HepG2 (cell line): ENCODE data around the gene DHX57. TPM values are rescaled to one million over a fixed set of nuclear protein-coding genes. Genes with fewer than 3 reads are reported as not detected.

Experiments
- ATAC-seq: fragments of 200-7000 bp; cut with Tn5 transposase; 3 replicates; pipeline ENCODE4 v1.9.1; 2020; ENCODE audit warnings: mild to moderate bottlenecking, moderate library complexity
- Bru-seq: library from RNA; stranded (reverse); fragments of 400-500 nt; gene quantifications from one replicate; lab custom pipeline; 2021; lab: Mats Ljungman, UMichigan
- BruChase-seq, 2 experiments: library from RNA; stranded (reverse); fragments of 400-500 nt; gene quantifications; one replicate each; lab custom pipeline; 2021; lab: Mats Ljungman, UMichigan
- BruUV-seq: library from RNA; stranded (reverse); fragments of 400-500 nt; replicated peaks from 2 replicates; lab custom pipeline; 2021; lab: Mats Ljungman, UMichigan
- CTCF ChIA-PET: fragments of 300-600 bp; formaldehyde crosslinking; extraction: SDS; loops from one replicate; lab custom pipeline; 2021; ENCODE audit warnings: low total read pairs, inconsistent platforms, low intra/inter-chr PET ratio; lab: Yijun Ruan, JAX
- POLR2A ChIA-PET: fragments of 350-600 bp; sonication (Branson Sonifier 250); formaldehyde crosslinking; loops from one replicate; lab custom pipeline; 2020; ENCODE audit warnings: antibody characterized with exemption, inconsistent platforms; lab: Yijun Ruan, JAX
- DNase-seq: peaks from one replicate; pipeline ENCODE4 v3.0.0-alpha.2; 2015; ENCODE audit warnings: low spot score
- FAIRE-seq: peaks from 3 replicates; lab custom pipeline; 2011; peaks lifted over from hg19 to GRCh38; lab: Jason Lieb, UNC
- H2AFZ ChIP-seq: one replicate; pipeline ENCODE4 v1.6.1; 2011; ENCODE audit warnings: low read length, inconsistent platforms
- H3K27ac ChIP-seq: fragments of 300-600 bp; 3 replicates; pipeline ENCODE4 v1.8.0; 2011; ENCODE audit warnings: mixed run types, mild to moderate bottlenecking, mixed read lengths, low read length, inconsistent platforms; ENCODE audit not compliant: insufficient read depth; ENCODE audit errors: extremely low read length
- H3K27me3 ChIP-seq, 2 experiments: fragments of 200-600 bp in 1 of 2; 2 replicates in 1 of 2; 3 replicates in 1 of 2; pipeline versions ENCODE4 v1.6.0 to v1.8.0; 2011; ENCODE audit warnings: low read length in 2 of 2, mild to moderate bottlenecking in 2 of 2, moderate library complexity in 2 of 2, inconsistent platforms in 1 of 2; ENCODE audit not compliant: insufficient read depth in 2 of 2, control insufficient read depth in 1 of 2
- H3K36me3 ChIP-seq, 2 experiments: fragments of 200-600 bp in 1 of 2; replicated peaks in 1 of 2; 2 replicates in 1 of 2; 3 replicates in 1 of 2; pipeline versions ENCODE4 v1.5.1 to v1.8.0; 2011; ENCODE audit warnings: low read length in 2 of 2, inconsistent platforms in 1 of 2; ENCODE audit not compliant: insufficient read depth in 2 of 2, control insufficient read depth in 1 of 2
- H3K4me1 ChIP-seq: 2 replicates; pipeline ENCODE4 v1.5.1; 2012; ENCODE audit warnings: low read length, inconsistent platforms; ENCODE audit not compliant: insufficient read depth
- H3K4me2 ChIP-seq: 2 replicates; pipeline ENCODE4 v1.6.0; 2011; ENCODE audit warnings: low read depth, low read length, inconsistent platforms
- H3K4me3 ChIP-seq, 3 experiments: fragments of 200-600 bp in 1 of 3; sonication (generic), shearing (Covaris generic) in 1 of 3; replicated peaks in 1 of 3; 2 replicates each; pipeline ENCODE4 v1.5.1; 2011 to 2016; ENCODE audit warnings: low read length in 3 of 3, inconsistent platforms in 2 of 3, low read depth in 2 of 3, mild to moderate bottlenecking in 2 of 3, control low read depth in 1 of 3, mixed read lengths in 1 of 3; ENCODE audit not compliant: insufficient read depth in 1 of 3
- H3K79me2 ChIP-seq: one replicate; pipeline ENCODE4 v1.6.1; 2011; ENCODE audit warnings: low read length, inconsistent platforms; ENCODE audit not compliant: insufficient read depth
- H3K9ac ChIP-seq: 2 replicates; pipeline ENCODE4 v1.6.0; 2011; ENCODE audit warnings: mild to moderate bottlenecking, low read depth, low read length, inconsistent platforms; ENCODE audit not compliant: insufficient read depth
- H3K9me3 ChIP-seq: 2 replicates; pipeline ENCODE4 v1.5.1; 2012; ENCODE audit warnings: mild to moderate bottlenecking, low read length
- H4K20me1 ChIP-seq: 2 replicates; pipeline ENCODE4 v1.6.0; 2011; ENCODE audit warnings: inconsistent platforms, mild to moderate bottlenecking, low read length, moderate library complexity; ENCODE audit not compliant: insufficient read depth
- ATF4 ChIP-seq, 2 experiments: fragments of 450-650 bp in 1 of 2; sonication (generic) in 1 of 2; formaldehyde crosslinking; IDR thresholded peaks; 2 replicates each; pipeline versions ENCODE4 v1.5.0 to v1.8.0; 2020 to 2022; ENCODE audit warnings: mild to moderate bottlenecking in 1 of 2, missing genetic modification reagents in 1 of 2
- CEBPZ ChIP-seq: IDR thresholded peaks from 2 replicates; pipeline ENCODE4 v1.6.1; 2012; ENCODE audit warnings: low read length, improper control_type of control experiment
- GLMP ChIP-seq: sonication (generic); formaldehyde crosslinking; IDR thresholded peaks from 2 replicates; pipeline ENCODE4 v1.9.0; 2021; ENCODE audit warnings: missing genetic modification reagents, mild to moderate bottlenecking, borderline replicate concordance
- GPBP1L1 ChIP-seq: sonication (generic); formaldehyde crosslinking; IDR thresholded peaks from 2 replicates; pipeline ENCODE4 v1.5.0; 2020; ENCODE audit warnings: mild to moderate bottlenecking, missing genetic modification reagents
- YEATS2 ChIP-seq: sonication (generic); formaldehyde crosslinking; IDR thresholded peaks from 2 replicates; pipeline ENCODE4 v1.4.0; 2020; ENCODE audit warnings: missing genetic modification reagents, borderline replicate concordance
- ZBTB8A ChIP-seq: sonication (generic); formaldehyde crosslinking; IDR thresholded peaks from 2 replicates; pipeline ENCODE4 v1.4.0; 2020; ENCODE audit warnings: mild to moderate bottlenecking, low read depth, missing genetic modification reagents, borderline replicate concordance
- ZFP62 ChIP-seq: sonication (generic); formaldehyde crosslinking; IDR thresholded peaks from 2 replicates; pipeline ENCODE4 v1.4.0; 2020; ENCODE audit warnings: missing genetic modification reagents
- ZNF331 ChIP-seq: sonication (generic); formaldehyde crosslinking; IDR thresholded peaks from 2 replicates; pipeline ENCODE4 v1.4.0; 2020; ENCODE audit warnings: missing genetic modification reagents
- ZNF547 ChIP-seq: sonication (generic); formaldehyde crosslinking; IDR thresholded peaks from 2 replicates; pipeline ENCODE4 v1.5.1; 2020; ENCODE audit warnings: mild to moderate bottlenecking, missing genetic modification reagents
- WGBS: methylation state at CpG from one replicate; pipeline ENCODE4 v1.1.6; 2017; ENCODE audit warnings: low lambda C conversion rate; 5-methylcytosine and 5-hydroxymethylcytosine counted together
- in situ Hi-C: cut with HindIII; loops from 2 replicates; pipeline ENCODE4 v1.10.0; 2017; ENCODE audit warnings: low pct_unique_long_range_greater_than_20kb; ENCODE audit not compliant: extremely low pct_ligation_motif_present
- intact Hi-C: fragments of 100-400 bp; cut with micrococcal nuclease; formaldehyde crosslinking; loops from one replicate; pipeline ENCODE4 v1.10.0; 2022; ENCODE audit not compliant: unreplicated experiment
- long read RNA-seq, 2 experiments: library from RNA in 1 of 2; library from polyadenylated mRNA in 1 of 2; stranded (forward) in 1 of 2; unstranded in 1 of 2; transcript quantifications; one replicate each; pipeline ENCODE4 v2.0.0, GENCODE V29; 2019 to 2022
- polyA minus RNA-seq, 3 experiments: library from RNA; depleted of rRNA, polyadenylated mRNA; stranded (reverse); fragments of >200 nt; gene quantifications; 2 replicates each; pipeline ENCODE4 v1.2.3, GENCODE V29; 2011; ENCODE audit warnings: low replicate concordance in 1 of 3
- polyA plus RNA-seq, 8 experiments: library from polyadenylated mRNA; depleted of rRNA in 3 of 8; stranded (reverse) in 7 of 8; unstranded in 1 of 8; fragments of >200 nt; fragmentation: Illumina TruSeq in 4 of 8; extraction: Trizol in 4 of 8; gene quantifications; 2 replicates each; pipeline versions ENCODE4 v1.2.1 to v1.2.3, GENCODE V29; 2011 to 2016; ENCODE audit warnings: low read depth in 4 of 8, missing spikeins in 1 of 8, mixed read lengths in 1 of 8; ENCODE audit not compliant: insufficient read depth in 1 of 8
- total RNA-seq, 5 experiments: library from RNA; depleted of rRNA; stranded (reverse); fragments of >200 nt; fragmentation: Illumina TruSeq; extraction: Trizol; gene quantifications; 2 replicates each; pipeline ENCODE4 v1.2.3, GENCODE V29; 2016; ENCODE audit warnings: low read depth in 1 of 5

The DHX57 gene
- total RNA-seq (2016; rRNA removed; fragmentation: Illumina TruSeq; extraction: Trizol) (24.2 and 33.3 TPM in 2 replicates), polyA plus RNA-seq (2011; rRNA removed) (9.2 and 10.3 TPM in 2 replicates), polyA minus RNA-seq (2011; rRNA and poly(A)+ RNA removed; ENCODE audit: low replicate concordance) (15.2 and 21.4 TPM in 2 replicates), Bru-seq, nascent RNA (percentile 64 among the genes with signal in this experiment), BruChase-seq, experiment 1, labeled RNA remaining after a 6-hour chase (percentile 69 among the genes with signal in this experiment), BruChase-seq, experiment 2, labeled RNA remaining after a 2-hour chase (percentile 66 among the genes with signal in this experiment)
- 5.9 and 6.1 TPM in 2 replicates for total RNA-seq (2016; cell fraction: cytosol; rRNA removed; fragmentation: Illumina TruSeq; extraction: Trizol; ENCODE audit: low read depth)
- 21.5 and 35.3 TPM in 2 replicates for total RNA-seq (2016; cell fraction: insoluble cytoplasmic fraction; rRNA removed; fragmentation: Illumina TruSeq; extraction: Trizol)
- 8.5 and 9.0 TPM in 2 replicates for total RNA-seq (2016; cell fraction: membrane; rRNA removed; fragmentation: Illumina TruSeq; extraction: Trizol)
- total RNA-seq (2016; cell fraction: nucleus; rRNA removed; fragmentation: Illumina TruSeq; extraction: Trizol), result 22.5 and 29.3 TPM in 2 replicates
- 5.0 and 6.8 TPM in 2 replicates for polyA plus RNA-seq (2011; cell fraction: cytosol; rRNA removed)
- 5.3 and 7.3 TPM in 2 replicates for polyA plus RNA-seq (2011; cell fraction: nucleus; rRNA removed)
- 8.2 and 11.0 TPM in 2 replicates for polyA plus RNA-seq (2012)
- polyA plus RNA-seq (2016; cell fraction: cytosol; fragmentation: Illumina TruSeq; extraction: Trizol; ENCODE audit: low read depth), result 0.76 and 1.6 TPM in 2 replicates
- 28.0 and 28.1 TPM in 2 replicates for polyA plus RNA-seq (2016; cell fraction: insoluble cytoplasmic fraction; fragmentation: Illumina TruSeq; extraction: Trizol; ENCODE audit: low read depth)
- 2.1 and 3.6 TPM in 2 replicates for polyA plus RNA-seq (2016; cell fraction: membrane; fragmentation: Illumina TruSeq; extraction: Trizol; ENCODE audit: low read depth)
- polyA plus RNA-seq (2016; cell fraction: nucleus; fragmentation: Illumina TruSeq; extraction: Trizol; ENCODE audit: insufficient read depth, low read depth), result 26.5 and 31.9 TPM in 2 replicates
- 10.3 and 17.1 TPM in 2 replicates for polyA minus RNA-seq (2011; cell fraction: cytosol; rRNA and poly(A)+ RNA removed)
- polyA minus RNA-seq (2011; cell fraction: nucleus; rRNA and poly(A)+ RNA removed), result 26.0 and 39.3 TPM in 2 replicates
- long read RNA-seq, experiment 1, partial matches to known transcripts, result 6 of 7 reads
- long read RNA-seq, experiment 1, other reads (novel, unspliced or antisense), result 1 of 7 reads
- long read RNA-seq, experiment 2, full-length matches to known transcripts, result 6 of 30 reads
- long read RNA-seq, experiment 2, partial matches to known transcripts, result 14 of 30 reads
- long read RNA-seq, experiment 2, other reads (novel, unspliced or antisense), result 10 of 30 reads

GRCh38 chr2:38875576-38876367, at the start of gene DHX57, which contains the start of gene MORN2:
TSS of gene DHX57 (minus strand) at chr2:38875934. CDS start at chr2:38868405, 7,529 bp downstream.
TSS of gene MORN2 (plus strand) at chr2:38875976.
- Histone ChIP-seq H3K4me1 (peaks cover 28% of the 10 kb centered on the region), H4K20me1 (no peaks in the 10 kb centered on the region), H3K27me3 (no peaks in the 10 kb centered on the region; a peak in 1 of 5 replicates), H3K9me3 (no peaks in the 10 kb centered on the region), H3K4me3 (peak within 1 kb of the TSS; percentile 58 to 97 (median 81)), H3K4me2 (peak within 1 kb of the TSS; percentile 95), H3K9ac (peak within 1 kb of the TSS; percentile 74), H3K36me3 (no peaks in the 10 kb centered on the region), H3K79me2 (peaks cover 35% of the 10 kb centered on the region), H3K27ac (peak within 1 kb of the TSS; percentile 54), H2AFZ (peak within 1 kb of the TSS; percentile 97)
- CTCF ChIA-PET, result no interaction called here
- WGBS, result 0% methylated on average over 31 of the region's 52 CpGs
- FAIRE-seq, result peak; percentile 63
- BruUV-seq, result no TSS peak
- in situ Hi-C loops, result no loop called here
- ATAC-seq, result peak; percentile 99
- DNase-seq, result peak; percentile 87
- POLR2A ChIA-PET, result interaction anchor here (0.7 to 2.4 kb wide), 7 partner anchors 18 to 275 kb away, joined by 3 to 8 read pairs (median 4); partner anchors contain the start of genes SOS1 and SRSF7
- intact Hi-C loops, result loop anchor here (2.0 to 10.0 kb wide), 3 partner anchors 52 to 259 kb away; no protein-coding TSS in a partner anchor
- TF ChIP-seq CEBPZ (no peak), ZNF331 (CRISPR knock-in tag) (peak; percentile 77), YEATS2 (CRISPR knock-in tag) (peak; percentile 80; the same call in 1 of the 2 replicates), GLMP (CRISPR knock-in tag) (no peak), GPBP1L1 (CRISPR knock-in tag) (no peak), ATF4 (CRISPR knock-in tag; IDR thresholded peaks at IDR 0.05) (no peak; a peak in 1 of 4 replicates), ZFP62 (CRISPR knock-in tag) (no peak), ZNF547 (CRISPR knock-in tag) (peak; percentile 51), ZBTB8A (CRISPR knock-in tag) (no peak)
